GM19193 (cell line): ENCODE measurements around the gene RIOK3.

Experiments
- POLR2A ChIP-seq: IDR thresholded peaks from 4 replicates; pipeline ENCODE4 v1.6.1; 2011; ENCODE audit not compliant: insufficient read depth, insufficient read length; ENCODE audit errors: extremely low read depth

Gene RIOK3, protein sequence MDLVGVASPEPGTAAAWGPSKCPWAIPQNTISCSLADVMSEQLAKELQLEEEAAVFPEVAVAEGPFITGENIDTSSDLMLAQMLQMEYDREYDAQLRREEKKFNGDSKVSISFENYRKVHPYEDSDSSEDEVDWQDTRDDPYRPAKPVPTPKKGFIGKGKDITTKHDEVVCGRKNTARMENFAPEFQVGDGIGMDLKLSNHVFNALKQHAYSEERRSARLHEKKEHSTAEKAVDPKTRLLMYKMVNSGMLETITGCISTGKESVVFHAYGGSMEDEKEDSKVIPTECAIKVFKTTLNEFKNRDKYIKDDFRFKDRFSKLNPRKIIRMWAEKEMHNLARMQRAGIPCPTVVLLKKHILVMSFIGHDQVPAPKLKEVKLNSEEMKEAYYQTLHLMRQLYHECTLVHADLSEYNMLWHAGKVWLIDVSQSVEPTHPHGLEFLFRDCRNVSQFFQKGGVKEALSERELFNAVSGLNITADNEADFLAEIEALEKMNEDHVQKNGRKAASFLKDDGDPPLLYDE

GRCh38 chr18:23452728-23453679, at the start of gene RIOK3:
TSS of gene RIOK3 (plus strand) at chr18:23453287. CDS start at chr18:23453440, 153 bp downstream.
- peak; percentile 95 for TF ChIP-seq POLR2A

DNA sequence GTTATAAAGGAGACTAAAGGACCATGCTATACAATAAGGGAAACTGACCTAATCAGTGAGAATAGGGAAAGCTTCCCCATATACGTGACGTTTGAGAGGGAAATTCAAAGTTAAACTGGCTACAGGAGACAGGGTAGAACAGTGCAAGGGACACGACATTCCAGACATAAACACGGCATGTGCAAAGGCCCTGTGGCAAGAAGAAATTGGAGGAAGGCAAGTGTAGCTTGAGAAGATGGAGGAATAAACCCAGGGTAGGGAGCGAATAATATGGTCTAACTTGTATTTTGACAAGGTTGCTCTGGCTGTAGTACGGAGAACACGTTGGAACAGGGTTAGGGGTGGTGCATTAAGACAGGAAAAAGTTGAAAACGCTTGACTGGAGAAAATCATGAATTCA, 49.8 kb upstream of the RIOK3 start:
- TF ChIP-seq POLR2A: no peak

- TF ChIP-seq POLR2A: no peak
These were observed 47.5 kb upstream of the RIOK3 start for GRCh38 chr18:23405636-23406035.

DNA sequence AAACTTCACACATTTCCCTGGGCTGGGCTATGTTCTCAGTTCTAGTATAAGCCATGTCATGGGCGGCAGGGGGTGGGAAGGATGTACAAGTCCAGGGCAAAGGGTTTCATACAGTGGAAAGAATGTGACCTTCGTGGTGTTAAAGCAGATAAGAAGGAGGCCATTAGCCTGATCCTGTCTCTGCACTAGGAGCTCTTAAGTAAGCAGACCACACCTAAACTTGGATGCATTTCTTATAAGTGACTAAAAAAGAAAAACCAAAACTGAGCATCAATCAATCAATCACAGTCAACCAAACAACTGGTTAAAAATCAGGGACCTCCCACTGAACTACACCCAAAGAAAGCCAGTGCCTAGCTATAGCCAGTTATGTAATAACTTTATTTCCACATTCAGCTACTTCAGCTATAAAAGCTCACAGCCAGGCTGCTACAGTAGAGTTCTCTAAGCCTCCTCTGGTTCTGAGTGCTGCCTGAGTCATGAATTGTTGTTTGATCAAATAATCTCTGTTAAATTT, 46.8 kb upstream of the RIOK3 start:
- TF ChIP-seq POLR2A: no peak

DNA sequence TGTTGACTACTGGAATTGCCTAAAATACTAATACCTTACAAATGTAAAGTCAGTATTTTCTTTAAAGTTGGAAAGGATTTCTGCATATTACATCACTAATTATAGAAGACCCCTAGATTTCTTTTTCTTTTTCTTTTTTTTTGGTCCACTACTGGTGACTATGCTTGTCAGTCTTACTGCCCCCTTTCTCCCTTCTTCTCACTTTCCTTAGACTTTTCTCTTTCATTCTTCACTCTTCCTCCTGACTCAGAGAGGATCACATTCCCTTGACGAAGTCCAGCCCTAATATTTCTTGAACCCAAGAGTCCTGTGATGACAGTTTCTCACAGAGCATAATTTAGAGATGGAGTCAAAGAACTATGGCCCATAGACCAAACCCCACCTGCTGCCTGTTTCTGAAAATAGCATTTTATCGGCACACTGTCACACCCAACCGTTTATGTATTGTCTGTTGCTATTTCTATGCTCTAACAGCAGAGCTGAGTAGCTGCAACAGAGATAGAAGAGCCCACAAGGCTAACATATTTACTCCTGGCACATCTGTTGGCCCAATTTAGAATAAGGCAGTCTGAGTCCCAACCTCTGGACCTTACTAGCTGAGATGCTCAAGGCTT, 40.6 kb upstream of the RIOK3 start:
- TF ChIP-seq POLR2A: no peak

GRCh38 chr18:23415515-23415914, 37.6 kb upstream of the RIOK3 start:
- no peak for TF ChIP-seq POLR2A

- no peak for TF ChIP-seq POLR2A
These were observed 36.8 kb upstream of the RIOK3 start for GRCh38 chr18:23416298-23416697.

GRCh38 chr18:23421277-23421676, 31.8 kb upstream of the RIOK3 start:
- TF ChIP-seq POLR2A: no peak

DNA sequence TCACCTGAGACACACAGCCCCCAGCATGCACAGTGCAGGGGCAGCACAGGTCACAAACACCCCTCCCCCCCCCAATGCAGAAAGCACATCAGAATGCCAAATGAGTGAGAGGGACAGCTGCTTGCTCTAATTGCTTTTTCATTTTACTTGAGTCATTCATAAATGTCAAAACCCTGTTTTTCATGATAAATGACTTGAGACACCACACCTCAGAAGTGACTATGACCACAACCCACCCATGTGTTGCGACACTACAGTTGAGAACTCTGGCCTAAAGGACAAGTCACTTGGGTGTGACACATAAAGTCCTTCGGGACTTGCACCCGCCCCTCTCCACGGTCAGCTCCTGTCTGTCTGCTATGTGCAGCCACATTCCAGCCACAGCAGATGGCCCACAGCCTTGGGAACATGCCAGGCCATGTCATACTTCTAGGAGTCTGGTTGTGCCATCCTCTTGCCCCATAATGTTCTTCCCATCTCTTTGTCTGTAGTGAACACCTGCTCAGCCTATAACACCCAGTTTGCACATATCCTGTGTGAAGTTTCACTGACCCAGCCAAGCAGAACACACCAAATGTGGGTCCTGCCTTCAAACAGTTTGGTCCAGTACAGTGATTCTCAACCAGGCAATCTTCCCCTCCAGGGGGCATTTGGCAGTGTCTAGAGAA, 30.2 kb upstream of the RIOK3 start:
- no peak for TF ChIP-seq POLR2A

- TF ChIP-seq POLR2A: no peak
These were observed 28.5 kb upstream of the RIOK3 start for GRCh38 chr18:23424616-23425015.

DNA sequence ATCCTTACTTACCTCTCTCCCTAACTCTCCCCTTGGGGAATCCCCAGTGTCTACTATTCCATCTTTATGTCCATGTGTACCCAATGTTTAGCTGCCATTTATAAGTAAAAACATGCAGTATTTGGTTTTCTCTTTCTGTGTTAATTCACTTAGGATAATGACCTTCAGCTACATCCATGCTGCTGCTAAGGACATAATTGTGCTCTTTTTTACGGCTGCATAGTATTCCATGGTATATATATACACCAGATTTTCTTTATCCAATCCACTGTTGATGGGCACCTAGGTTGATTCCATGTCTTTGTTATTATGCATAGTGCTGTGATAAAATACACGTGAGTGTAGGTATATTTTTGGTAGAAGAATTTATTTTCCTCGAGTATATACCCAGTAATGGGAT, 24.3 kb upstream of the RIOK3 start:
- TF ChIP-seq POLR2A: no peak

GRCh38 chr18:23433360-23433759, 19.7 kb upstream of the RIOK3 start:
- no peak for TF ChIP-seq POLR2A

GRCh38 chr18:23437357-23438045, 15.6 kb upstream of the RIOK3 start:
- TF ChIP-seq POLR2A: peak; percentile 53

DNA sequence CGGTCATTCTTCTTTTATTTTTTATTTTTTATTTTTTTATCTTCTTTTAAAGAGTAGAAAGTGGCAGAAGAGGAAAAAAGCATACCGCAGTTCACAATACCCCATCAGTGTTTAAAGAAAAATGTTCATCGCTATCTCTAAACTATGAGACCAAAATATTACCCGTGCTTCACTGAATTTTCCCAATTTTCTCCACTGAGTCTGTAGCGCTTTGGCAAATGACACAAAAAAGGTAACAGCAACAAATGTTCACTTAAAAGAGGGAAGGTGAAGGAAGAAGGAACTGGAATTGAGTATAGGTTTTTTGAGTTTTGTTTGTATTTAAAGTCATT, 15.1 kb upstream of the RIOK3 start:
- TF ChIP-seq POLR2A: no peak

GRCh38 chr18:23438608-23439366, 14.3 kb upstream of the RIOK3 start:
- no peak for TF ChIP-seq POLR2A
